Gastroesophageal sphincter (tissue), 3 donors: ENCODE results near the gene OTOG.

Experiments used
- CTCF ChIP-seq, 4 experiments: fragments of 200-600 bp in 2 of 4; fragments of 450-650 bp in 2 of 4; sonication (generic) in 1 of 4; IDR thresholded peaks; one replicate each; pipeline ENCODE4 v1.5.1; 2017 to 2019; ENCODE audit warnings: antibody characterized with exemption in 4 of 4, mild to moderate bottlenecking in 2 of 4, moderate library complexity in 2 of 4
- POLR2AphosphoS5 ChIP-seq: sonication (generic); formaldehyde crosslinking; IDR thresholded peaks from one replicate; pipeline ENCODE4 v1.6.1; 2017; ENCODE audit warnings: antibody characterized with exemption

GRCh38 chr11:17544181-17544622 is 2.9 kb upstream of the OTOG start, which contains the start of gene USH1C:
- no peak for TF ChIP-seq CTCF (IDR thresholded peaks at IDR 0.05)
- no peak for TF ChIP-seq POLR2AphosphoS5
